ENCODE data around the gene MRC2. TPM values are rescaled to one million over a fixed set of nuclear protein-coding genes. Genes with fewer than 3 reads are reported as not detected.
A peak's percentile ranks its signal among the peaks of the same experiment; 100 is the strongest.

Gene MRC2
- total and polyA plus RNA-seq, 2 experiments from 2014 or later = 104 to 121 TPM

GRCh38 chr17:62717589-62717855 lies 90.1 kb downstream of the MRC2 start:
- Histone ChIP-seq H3K4me1 (ENCODE audit: insufficient read depth) (no peaks in the 10 kb centered on the region), H3K79me2 (no peaks in the 10 kb centered on the region), H3K9me3 (ENCODE audit: low read depth) (no peaks in the 10 kb centered on the region), H3K4me2 (no peak overlapping the region), H3K4me3 (no peak overlapping the region), H3K36me3 (replicated peaks; ENCODE audit: insufficient read depth, low read depth) (no peaks in the 10 kb centered on the region), H3K27ac (no peak overlapping the region), H3K9me2 (replicated peaks; ENCODE audit: insufficient read depth) (no peaks in the 10 kb centered on the region), H3K27me3 (no peaks in the 10 kb centered on the region), H2AFZ (no peak overlapping the region), H4K20me1 (ENCODE audit: insufficient read depth, poor library complexity, severe bottlenecking) (no peaks in the 10 kb centered on the region)
- no peak for TF ChIP-seq EZH2 (IDR thresholded peaks at IDR 0.05; ENCODE audit: borderline replicate concordance)
- no peak for TF ChIP-seq EZH2phosphoT487 (IDR thresholded peaks at IDR 0.05; ENCODE audit: low read depth, severe bottlenecking, unreplicated experiment)
- TF ChIP-seq CTCF (IDR thresholded peaks at IDR 0.05; ENCODE audit: poor library complexity) = no peak
- DNase-seq (ENCODE audit: low spot score) = no peak
- 97% methylated on average over 6 of the region's 6 CpGs for WGBS (ENCODE audit: low lambda C conversion rate, missing lambda C conversion rate)

- Histone ChIP-seq H3K27me3 (no peaks in the 10 kb centered on the region), H3K9me2 (replicated peaks; ENCODE audit: insufficient read depth) (no peaks in the 10 kb centered on the region), H3K4me3 (no peak overlapping the region), H3K4me1 (ENCODE audit: insufficient read depth) (no peaks in the 10 kb centered on the region), H3K79me2 (no peaks in the 10 kb centered on the region), H3K4me2 (no peak overlapping the region), H3K36me3 (replicated peaks; ENCODE audit: insufficient read depth, low read depth) (no peaks in the 10 kb centered on the region), H3K27ac (no peak overlapping the region), H2AFZ (no peak overlapping the region), H3K9me3 (ENCODE audit: low read depth) (no peaks in the 10 kb centered on the region), H4K20me1 (ENCODE audit: insufficient read depth, poor library complexity, severe bottlenecking) (no peaks in the 10 kb centered on the region)
- no peak for TF ChIP-seq CTCF (IDR thresholded peaks at IDR 0.05; ENCODE audit: poor library complexity)
- TF ChIP-seq EZH2phosphoT487 (IDR thresholded peaks at IDR 0.05; ENCODE audit: low read depth, severe bottlenecking, unreplicated experiment) = no peak
- no peak for TF ChIP-seq EZH2 (IDR thresholded peaks at IDR 0.05; ENCODE audit: borderline replicate concordance)
- 84% methylated on average over 8 of the region's 8 CpGs for WGBS (ENCODE audit: low lambda C conversion rate, missing lambda C conversion rate)
- no peak for DNase-seq (ENCODE audit: low spot score)
Observed at GRCh38 chr17:62717889-62718288, 90.4 kb downstream of the MRC2 start.

- Histone ChIP-seq H3K9me3 (ENCODE audit: low read depth) (no peaks in the 10 kb centered on the region), H4K20me1 (ENCODE audit: insufficient read depth, poor library complexity, severe bottlenecking) (no peaks in the 10 kb centered on the region), H3K27me3 (no peaks in the 10 kb centered on the region), H3K9me2 (replicated peaks; ENCODE audit: insufficient read depth) (no peaks in the 10 kb centered on the region), H3K79me2 (no peaks in the 10 kb centered on the region), H3K36me3 (replicated peaks; ENCODE audit: insufficient read depth, low read depth) (no peaks in the 10 kb centered on the region), H3K4me2 (no peak overlapping the region), H3K4me1 (ENCODE audit: insufficient read depth) (no peaks in the 10 kb centered on the region), H3K4me3 (no peak overlapping the region), H3K27ac (no peak overlapping the region), H2AFZ (no peak overlapping the region)
- peak; percentile 46 for DNase-seq (ENCODE audit: low spot score)
- TF ChIP-seq EZH2phosphoT487 (IDR thresholded peaks at IDR 0.05; ENCODE audit: low read depth, severe bottlenecking, unreplicated experiment) (no peak), EZH2 (IDR thresholded peaks at IDR 0.05; ENCODE audit: borderline replicate concordance) (no peak), CTCF (IDR thresholded peaks at IDR 0.05; ENCODE audit: poor library complexity) (no peak)
- WGBS (ENCODE audit: low lambda C conversion rate, missing lambda C conversion rate) = 47% methylated on average over 11 of the region's 11 CpGs
Observed at GRCh38 chr17:62718429-62718828, 91.0 kb downstream of the MRC2 start.

GRCh38 chr17:62719586-62719985 lies 92.1 kb downstream of the MRC2 start:
- no peak overlapping the region for H3K27ac ChIP-seq
- H3K9me3 ChIP-seq (ENCODE audit: low read depth) = no peaks in the 10 kb centered on the region
- H4K20me1 ChIP-seq (ENCODE audit: insufficient read depth, poor library complexity, severe bottlenecking) = no peaks in the 10 kb centered on the region
- no peaks in the 10 kb centered on the region for H3K79me2 ChIP-seq
- no peaks in the 10 kb centered on the region for H3K9me2 ChIP-seq (replicated peaks; ENCODE audit: insufficient read depth)
- H3K27me3 ChIP-seq = no peaks in the 10 kb centered on the region
- no peaks in the 10 kb centered on the region for H3K36me3 ChIP-seq (replicated peaks; ENCODE audit: insufficient read depth, low read depth)
- TF ChIP-seq EZH2 (IDR thresholded peaks at IDR 0.05; ENCODE audit: borderline replicate concordance) = no peak
- TF ChIP-seq CTCF (IDR thresholded peaks at IDR 0.05; ENCODE audit: poor library complexity) = no peak
- TF ChIP-seq EZH2phosphoT487 (IDR thresholded peaks at IDR 0.05; ENCODE audit: low read depth, severe bottlenecking, unreplicated experiment) = no peak
- no peak for DNase-seq (ENCODE audit: low spot score)
- H3K4me3 ChIP-seq = no peak overlapping the region
- H3K4me1 ChIP-seq (ENCODE audit: insufficient read depth) = no peaks in the 10 kb centered on the region
- no peak overlapping the region for H2AFZ ChIP-seq
- WGBS (ENCODE audit: low lambda C conversion rate, missing lambda C conversion rate) = 94% methylated on average over 1 of the region's 1 CpG
- H3K4me2 ChIP-seq = no peak overlapping the region

Measured in hepatocyte (in vitro differentiated cells).